Smooth muscle cell (in vitro differentiated cells): ENCODE data around the gene ZNF276. TPM values are rescaled to one million over a fixed set of nuclear protein-coding genes. Genes with fewer than 3 reads are reported as not detected.
A peak's percentile ranks its signal among the peaks of the same experiment; 100 is the strongest.
"Not testable (repeated sequence)": the region's sequence is repeated elsewhere in the genome, so short reads cannot be mapped to it uniquely, and the experiment has no call there.

ENCODE experiments used
- DNase-seq: peaks from one replicate; lab custom pipeline; 2025; ENCODE audit not compliant: unreplicated experiment; lab: John Stamatoyannopoulos, UW
- H2AFZ ChIP-seq: fragments of 200-600 bp; sonication (generic); 2 replicates; pipeline ENCODE4 v1.6.0; 2016; ENCODE audit warnings: antibody characterized with exemption, low read depth, mild to moderate bottlenecking
- H3F3A ChIP-seq: fragments of 200-600 bp; sonication (generic); 2 replicates; pipeline ENCODE4 v1.6.0; 2017; ENCODE audit warnings: antibody characterized with exemption, low read depth
- H3K27ac ChIP-seq: fragments of 200-600 bp; sonication (generic); 2 replicates; pipeline ENCODE4 v1.5.1; 2016; ENCODE audit warnings: low read depth, mild to moderate bottlenecking
- H3K27me3 ChIP-seq: fragments of 200-600 bp; sonication (generic); 2 replicates; pipeline ENCODE4 v1.6.1; 2016; ENCODE audit warnings: low read depth, mild to moderate bottlenecking
- H3K36me3 ChIP-seq: fragments of 200-600 bp; sonication (generic); 2 replicates; pipeline ENCODE4 v1.5.1; 2016; ENCODE audit warnings: low read depth
- H3K4me1 ChIP-seq: fragments of 200-600 bp; sonication (generic); 2 replicates; pipeline ENCODE4 v1.5.1; 2016; ENCODE audit warnings: low read depth
- H3K4me2 ChIP-seq: fragments of 200-600 bp; sonication (generic); 2 replicates; pipeline ENCODE4 v1.6.0; 2016; ENCODE audit warnings: mild to moderate bottlenecking
- H3K4me3 ChIP-seq: fragments of 200-600 bp; sonication (generic); 2 replicates; pipeline ENCODE4 v1.5.1; 2016; ENCODE audit warnings: mild to moderate bottlenecking
- H3K79me2 ChIP-seq: fragments of 200-600 bp; sonication (generic); 2 replicates; pipeline ENCODE4 v1.6.0; 2016; ENCODE audit warnings: low read depth, mild to moderate bottlenecking
- H3K9ac ChIP-seq: fragments of 200-600 bp; sonication (generic); 2 replicates; pipeline ENCODE4 v1.6.0; 2016; ENCODE audit warnings: low read depth
- H3K9me3 ChIP-seq: fragments of 200-600 bp; sonication (generic); replicated peaks from 2 replicates; pipeline ENCODE4 v1.5.1; 2016; ENCODE audit warnings: low read depth
- H4K20me1 ChIP-seq: fragments of 200-600 bp; sonication (generic); 2 replicates; pipeline ENCODE4 v1.6.0; 2016; ENCODE audit warnings: low read depth
- WGBS: methylation state at CpG from one replicate; pipeline ENCODE4 v1.1.7; 2016; ENCODE audit warnings: low lambda C conversion rate; 5-methylcytosine and 5-hydroxymethylcytosine counted together
- polyA plus RNA-seq: library from polyadenylated mRNA; unstranded; fragments of >200 nt; fragmentation: Nextera tagmentation; extraction: Ambion mirVana; gene quantifications from 2 replicates; pipeline ENCODE4 v1.2.1, GENCODE V29; 2016
- total RNA-seq: library from RNA; depleted of rRNA; stranded (reverse); fragments of >200 nt; gene quantifications from 2 replicates; pipeline ENCODE4 v1.2.3, GENCODE V29; 2014
- TF ChIP-seq, protein P1 (sequence below): fragments of 200-600 bp; sonication (generic); IDR thresholded peaks from 2 replicates; pipeline ENCODE4 v1.5.1; 2017; ENCODE audit warnings: borderline replicate concordance, mild to moderate bottlenecking, antibody characterized with exemption; ENCODE audit not compliant: insufficient read depth, poor library complexity, severe bottlenecking

Gene ZNF276, protein sequence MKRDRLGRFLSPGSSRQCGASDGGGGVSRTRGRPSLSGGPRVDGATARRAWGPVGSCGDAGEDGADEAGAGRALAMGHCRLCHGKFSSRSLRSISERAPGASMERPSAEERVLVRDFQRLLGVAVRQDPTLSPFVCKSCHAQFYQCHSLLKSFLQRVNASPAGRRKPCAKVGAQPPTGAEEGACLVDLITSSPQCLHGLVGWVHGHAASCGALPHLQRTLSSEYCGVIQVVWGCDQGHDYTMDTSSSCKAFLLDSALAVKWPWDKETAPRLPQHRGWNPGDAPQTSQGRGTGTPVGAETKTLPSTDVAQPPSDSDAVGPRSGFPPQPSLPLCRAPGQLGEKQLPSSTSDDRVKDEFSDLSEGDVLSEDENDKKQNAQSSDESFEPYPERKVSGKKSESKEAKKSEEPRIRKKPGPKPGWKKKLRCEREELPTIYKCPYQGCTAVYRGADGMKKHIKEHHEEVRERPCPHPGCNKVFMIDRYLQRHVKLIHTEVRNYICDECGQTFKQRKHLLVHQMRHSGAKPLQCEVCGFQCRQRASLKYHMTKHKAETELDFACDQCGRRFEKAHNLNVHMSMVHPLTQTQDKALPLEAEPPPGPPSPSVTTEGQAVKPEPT
- total RNA-seq (5.3 and 8.0 TPM in 2 replicates), polyA plus RNA-seq (11.0 and 11.7 TPM in 2 replicates)

DNA sequence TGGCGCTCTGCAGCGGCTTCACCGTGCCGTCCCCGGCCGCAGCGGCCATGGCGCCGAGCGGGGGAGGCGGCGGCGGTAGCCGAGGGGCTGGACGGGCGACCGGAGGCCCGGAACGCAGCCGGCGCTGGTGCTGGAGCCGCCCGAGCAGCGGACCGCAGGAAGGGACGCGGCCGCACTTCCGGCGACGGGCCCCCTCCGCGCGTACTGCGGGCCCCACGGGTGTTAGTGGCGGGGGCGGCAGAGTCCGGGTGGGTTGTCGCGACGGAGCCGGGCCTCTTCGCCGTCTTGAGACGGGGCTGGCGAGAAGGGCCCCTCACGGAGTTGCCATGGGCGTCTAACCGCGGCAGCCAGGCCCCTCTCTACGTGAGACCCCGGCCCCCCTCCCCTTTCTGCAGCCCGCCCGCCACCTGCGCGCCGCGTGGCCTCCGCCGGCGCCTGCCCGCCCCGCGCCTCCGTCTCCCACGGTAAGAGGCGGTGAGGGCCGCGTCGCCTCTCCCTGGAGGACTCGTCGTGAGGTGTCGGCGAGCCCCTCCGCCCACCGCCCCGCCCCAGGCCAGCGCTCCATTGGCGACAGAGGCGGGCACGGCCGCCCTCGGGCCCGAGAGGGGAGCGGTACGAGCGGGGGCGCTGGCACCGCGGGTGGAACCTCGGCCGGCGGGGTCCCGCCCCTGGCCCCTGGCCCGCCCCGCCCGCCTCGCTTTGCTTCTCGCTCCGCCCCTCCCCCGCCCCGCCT, at the start of gene ZNF276, which contains the start of gene VPS9D1:
TSS of gene ZNF276 (plus strand) at position 725 of the 733 bp plus-strand sequence. CDS start 104 bp downstream, outside the sequence.
TSS of gene VPS9D1 (minus strand) at position 86 of the 733 bp plus-strand sequence. CDS start at position 49, 37 bp downstream.
- no peaks in the 10 kb centered on the region for H3K9me3 ChIP-seq
- peak within 1 kb of the TSS; percentile 100 for H3K4me3 ChIP-seq
- peak; percentile 75 for DNase-seq
- peaks cover 32% of the 10 kb centered on the region for H3K79me2 ChIP-seq
- H3F3A ChIP-seq: peaks cover 12% of the 10 kb centered on the region
- H4K20me1 ChIP-seq: peaks cover 40% of the 10 kb centered on the region
- TF ChIP-seq, protein P1, sequence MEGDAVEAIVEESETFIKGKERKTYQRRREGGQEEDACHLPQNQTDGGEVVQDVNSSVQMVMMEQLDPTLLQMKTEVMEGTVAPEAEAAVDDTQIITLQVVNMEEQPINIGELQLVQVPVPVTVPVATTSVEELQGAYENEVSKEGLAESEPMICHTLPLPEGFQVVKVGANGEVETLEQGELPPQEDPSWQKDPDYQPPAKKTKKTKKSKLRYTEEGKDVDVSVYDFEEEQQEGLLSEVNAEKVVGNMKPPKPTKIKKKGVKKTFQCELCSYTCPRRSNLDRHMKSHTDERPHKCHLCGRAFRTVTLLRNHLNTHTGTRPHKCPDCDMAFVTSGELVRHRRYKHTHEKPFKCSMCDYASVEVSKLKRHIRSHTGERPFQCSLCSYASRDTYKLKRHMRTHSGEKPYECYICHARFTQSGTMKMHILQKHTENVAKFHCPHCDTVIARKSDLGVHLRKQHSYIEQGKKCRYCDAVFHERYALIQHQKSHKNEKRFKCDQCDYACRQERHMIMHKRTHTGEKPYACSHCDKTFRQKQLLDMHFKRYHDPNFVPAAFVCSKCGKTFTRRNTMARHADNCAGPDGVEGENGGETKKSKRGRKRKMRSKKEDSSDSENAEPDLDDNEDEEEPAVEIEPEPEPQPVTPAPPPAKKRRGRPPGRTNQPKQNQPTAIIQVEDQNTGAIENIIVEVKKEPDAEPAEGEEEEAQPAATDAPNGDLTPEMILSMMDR: no peak
- 0% methylated on average over 11 of the region's 103 CpGs for WGBS
- peak within 1 kb of the TSS; percentile 83 for H3K9ac ChIP-seq
- peak within 1 kb of the TSS; percentile 100 for H3K4me2 ChIP-seq
- peak within 1 kb of the TSS; percentile 86 for H3K27ac ChIP-seq
- no peaks in the 10 kb centered on the region for H3K27me3 ChIP-seq
- H3K4me1 ChIP-seq: peaks cover 15% of the 10 kb centered on the region
- peak within 1 kb of the TSS; percentile 84 for H2AFZ ChIP-seq
- H3K36me3 ChIP-seq: no peaks in the 10 kb centered on the region

DNA sequence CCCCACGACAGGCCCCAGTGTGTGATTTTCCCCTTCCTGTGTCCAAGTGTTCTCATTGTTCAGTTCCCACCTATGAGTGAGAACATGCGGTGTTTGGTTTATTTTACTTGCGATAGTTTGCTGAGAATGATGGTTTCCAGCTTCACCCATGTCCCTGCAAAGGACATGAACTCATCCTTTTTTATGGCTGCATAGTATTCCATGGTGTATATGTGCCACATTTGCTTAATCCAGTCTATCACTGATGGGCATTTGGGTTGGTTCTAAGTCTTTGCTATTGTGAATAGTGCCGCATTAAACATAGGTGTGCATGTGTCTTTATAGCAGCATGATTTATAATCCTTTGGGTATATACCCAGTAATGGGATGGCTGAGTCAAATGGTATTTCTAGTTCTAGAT, 49.8 kb upstream of the ZNF276 start:
- H3K4me1 ChIP-seq, H3K9ac ChIP-seq, H4K20me1 ChIP-seq, H3K27me3 ChIP-seq, H2AFZ ChIP-seq, H3K4me3 ChIP-seq, DNase-seq, H3F3A ChIP-seq, H3K4me2 ChIP-seq, H3K79me2 ChIP-seq, H3K27ac ChIP-seq, H3K9me3 ChIP-seq, H3K36me3 ChIP-seq: not testable (repeated sequence)
- 100% methylated on average over 3 of the region's 4 CpGs for WGBS

DNA sequence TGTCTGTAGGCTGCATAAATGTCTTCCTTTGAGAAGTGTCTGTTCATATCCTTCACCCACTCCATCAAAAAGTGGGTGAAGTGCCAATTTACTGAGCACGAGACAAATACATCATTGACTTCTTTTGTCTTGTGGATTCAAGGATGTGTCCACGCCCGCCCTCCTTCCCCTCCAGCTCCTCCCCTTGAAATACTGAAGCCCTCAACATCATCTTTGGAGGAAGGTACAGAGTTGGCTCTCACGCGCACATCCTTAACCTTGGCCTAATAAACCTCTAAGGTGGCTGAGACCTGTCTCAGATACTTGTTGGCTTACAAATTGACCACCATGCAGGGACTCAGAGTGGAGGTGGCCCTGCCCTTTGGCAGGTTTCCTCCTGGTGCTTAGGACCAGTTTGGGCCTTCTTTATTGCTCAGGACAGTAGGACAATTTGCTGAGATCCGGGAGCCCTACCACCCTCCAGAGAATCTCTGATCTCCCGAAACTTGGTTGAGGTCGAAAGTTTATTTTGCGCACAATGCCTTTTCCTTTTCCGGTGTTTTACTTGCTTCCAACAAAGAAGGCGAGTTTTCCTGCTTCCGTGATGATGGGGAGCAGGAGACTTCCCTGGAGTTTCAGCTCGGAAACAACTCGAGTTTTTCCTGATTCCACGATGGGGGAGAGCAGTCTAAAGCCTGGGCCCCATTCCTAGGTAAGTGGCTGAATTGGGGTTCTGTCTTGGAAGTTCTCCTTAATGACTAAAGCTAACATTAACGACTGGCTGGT, 49.0 kb upstream of the ZNF276 start:
- H3K4me3 ChIP-seq: no peak overlapping the region
- no peaks in the 10 kb centered on the region for H3F3A ChIP-seq
- no peaks in the 10 kb centered on the region for H3K4me1 ChIP-seq
- no peak for DNase-seq
- no peak overlapping the region for H3K4me2 ChIP-seq
- H3K36me3 ChIP-seq: no peaks in the 10 kb centered on the region
- H2AFZ ChIP-seq: no peak overlapping the region
- H3K9me3 ChIP-seq: no peaks in the 10 kb centered on the region
- 96% methylated on average over 16 of the region's 16 CpGs for WGBS
- H4K20me1 ChIP-seq: no peaks in the 10 kb centered on the region
- no peak overlapping the region for H3K9ac ChIP-seq
- H3K79me2 ChIP-seq: no peaks in the 10 kb centered on the region
- TF ChIP-seq, protein P1: no peak
- no peaks in the 10 kb centered on the region for H3K27me3 ChIP-seq
- H3K27ac ChIP-seq: no peak overlapping the region
